Transverse colon (tissue), 4 donors: ENCODE measurements around the gene KLHDC10.

Experiments used
- CTCF ChIP-seq, 5 experiments: fragments of 200-600 bp in 3 of 5; fragments of 450-650 bp in 2 of 5; sonication (generic) in 3 of 5; IDR thresholded peaks; 1 replicate in 2 of 5; 2 replicates in 3 of 5; pipeline ENCODE4 v1.5.1; 2016 to 2017; ENCODE audit warnings: antibody characterized with exemption in 5 of 5, inconsistent platforms in 3 of 5, mild to moderate bottlenecking in 2 of 5, moderate library complexity in 1 of 5
- POLR2A ChIP-seq: fragments of 450-650 bp; IDR thresholded peaks from one replicate; pipeline ENCODE4 v1.6.1; 2016; ENCODE audit warnings: antibody characterized with exemption, mild to moderate bottlenecking, moderate library complexity
- POLR2AphosphoS5 ChIP-seq, 3 donors: sonication (generic); formaldehyde crosslinking; IDR thresholded peaks; one replicate each; pipeline ENCODE4 v1.6.1; 2016; ENCODE audit warnings: antibody characterized with exemption in 3 of 3

GRCh38 chr7:130134726-130135125 is 64.4 kb downstream of the KLHDC10 start:
- TF ChIP-seq CTCF (IDR thresholded peaks at IDR 0.05) (no peak), POLR2AphosphoS5 (IDR thresholded peaks at IDR 0.05) (no peak), POLR2A (no peak)
